Esophagus squamous epithelium (tissue), 4 donors: ENCODE data around the gene XRN1.

Experiments used
- CTCF ChIP-seq, 6 experiments: fragments of 450-650 bp in 4 of 6; fragments of 200-600 bp in 2 of 6; sonication (generic) in 2 of 6; IDR thresholded peaks; one replicate each; pipeline ENCODE4 v1.5.1; 2016 to 2019; ENCODE audit warnings: antibody characterized with exemption in 6 of 6, mild to moderate bottlenecking in 4 of 6, moderate library complexity in 4 of 6
- POLR2A ChIP-seq, 4 donors: fragments of 450-650 bp; IDR thresholded peaks; one replicate each; pipeline ENCODE4 v1.6.1; 2017; ENCODE audit warnings: antibody characterized with exemption in 4 of 4, mild to moderate bottlenecking in 4 of 4, moderate library complexity in 3 of 4

- TF ChIP-seq CTCF (IDR thresholded peaks at IDR 0.05) (peak; percentile 27 to 71 (median 60)), POLR2A (IDR thresholded peaks at IDR 0.05) (no peak)
Measured at GRCh38 chr3:142279965-142280590, 167.8 kb downstream of the XRN1 start.
